Endothelial cell of umbilical vein (primary cell): ENCODE results near the gene SEPTIN7.

Experiments used
- EZH2 ChIP-seq: IDR thresholded peaks from 2 replicates; pipeline ENCODE4 v1.6.1; 2012; ENCODE audit warnings: borderline replicate concordance, low read depth, mild to moderate bottlenecking, moderate library complexity, low read length, inconsistent platforms; ENCODE audit not compliant: severe bottlenecking
- MYC ChIP-seq: IDR thresholded peaks from one replicate; pipeline ENCODE4 v1.6.1; 2011; ENCODE audit warnings: mild to moderate bottlenecking, low read depth, low read length
- POLR2A ChIP-seq: IDR thresholded peaks from 2 replicates; pipeline ENCODE4 v1.6.1; 2012; ENCODE audit warnings: low read depth, mild to moderate bottlenecking, control low read depth, low read length
- POLR2AphosphoS5 ChIP-seq: IDR thresholded peaks from 2 replicates; pipeline ENCODE4 v1.6.1; 2012; ENCODE audit warnings: low read depth, mild to moderate bottlenecking, control low read depth, low read length, moderate library complexity; ENCODE audit not compliant: insufficient read depth
- TF ChIP-seq, protein P1 (sequence below), 2 donors: IDR thresholded peaks; 1 replicate in 1 of 2; 2 replicates in 1 of 2; pipeline ENCODE4 v1.5.1; 2011; ENCODE audit warnings: low read length in 2 of 2, mild to moderate bottlenecking in 2 of 2, moderate library complexity in 2 of 2, control low read depth in 1 of 2, inconsistent platforms in 1 of 2, low read depth in 1 of 2; ENCODE audit not compliant: insufficient read depth in 1 of 2; ENCODE audit errors: extremely low read depth in 1 of 2
- TF ChIP-seq, protein P2 (sequence below): IDR thresholded peaks from 2 replicates; pipeline ENCODE4 v1.6.1; 2011; ENCODE audit not compliant: insufficient read depth, insufficient read length

DNA sequence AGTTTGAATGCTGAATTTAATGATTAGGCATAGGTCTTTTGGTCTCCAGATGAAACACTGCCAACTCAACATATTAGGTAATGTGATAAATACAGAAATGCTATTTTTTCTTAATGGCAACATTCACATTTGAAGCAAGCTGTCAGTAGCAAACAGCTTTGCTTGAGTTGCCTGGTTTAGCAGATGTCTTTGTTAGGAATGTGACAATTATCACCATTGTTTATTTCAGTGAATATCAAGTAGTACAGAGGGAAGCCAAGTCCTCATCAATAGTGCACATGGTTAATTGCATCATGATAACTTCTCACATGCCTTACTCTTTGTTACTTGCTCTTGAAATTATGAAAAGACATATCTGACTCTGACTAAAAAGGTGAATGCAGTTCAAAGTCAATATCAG is 23.7 kb upstream of the SEPTIN7 start:
- TF ChIP-seq, protein P1, sequence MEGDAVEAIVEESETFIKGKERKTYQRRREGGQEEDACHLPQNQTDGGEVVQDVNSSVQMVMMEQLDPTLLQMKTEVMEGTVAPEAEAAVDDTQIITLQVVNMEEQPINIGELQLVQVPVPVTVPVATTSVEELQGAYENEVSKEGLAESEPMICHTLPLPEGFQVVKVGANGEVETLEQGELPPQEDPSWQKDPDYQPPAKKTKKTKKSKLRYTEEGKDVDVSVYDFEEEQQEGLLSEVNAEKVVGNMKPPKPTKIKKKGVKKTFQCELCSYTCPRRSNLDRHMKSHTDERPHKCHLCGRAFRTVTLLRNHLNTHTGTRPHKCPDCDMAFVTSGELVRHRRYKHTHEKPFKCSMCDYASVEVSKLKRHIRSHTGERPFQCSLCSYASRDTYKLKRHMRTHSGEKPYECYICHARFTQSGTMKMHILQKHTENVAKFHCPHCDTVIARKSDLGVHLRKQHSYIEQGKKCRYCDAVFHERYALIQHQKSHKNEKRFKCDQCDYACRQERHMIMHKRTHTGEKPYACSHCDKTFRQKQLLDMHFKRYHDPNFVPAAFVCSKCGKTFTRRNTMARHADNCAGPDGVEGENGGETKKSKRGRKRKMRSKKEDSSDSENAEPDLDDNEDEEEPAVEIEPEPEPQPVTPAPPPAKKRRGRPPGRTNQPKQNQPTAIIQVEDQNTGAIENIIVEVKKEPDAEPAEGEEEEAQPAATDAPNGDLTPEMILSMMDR (IDR thresholded peaks at IDR 0.05; ENCODE audit: extremely low read depth in 1 of 2, insufficient read depth in 1 of 2, low read depth in 1 of 2, low read length in 2 of 2), result no peak
- TF ChIP-seq POLR2A (no peak), MYC (no peak), EZH2 (no peak), POLR2AphosphoS5 (no peak)
- TF ChIP-seq, protein P2, sequence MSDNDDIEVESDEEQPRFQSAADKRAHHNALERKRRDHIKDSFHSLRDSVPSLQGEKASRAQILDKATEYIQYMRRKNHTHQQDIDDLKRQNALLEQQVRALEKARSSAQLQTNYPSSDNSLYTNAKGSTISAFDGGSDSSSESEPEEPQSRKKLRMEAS, result no peak
